ENCODE results near the gene TBCK.
"Not testable (repeated sequence)": the region's sequence is repeated elsewhere in the genome, so short reads cannot be mapped to it uniquely, and the experiment has no call there.

The TBCK gene

GRCh38 chr4:106321168-106321567 is 5.2 kb upstream of the TBCK start:
- not testable (repeated sequence) for DNase-seq (ENCODE audit: low spot score)

- DNase-seq (ENCODE audit: low spot score), result no peak
Measured at GRCh38 chr4:106320235-106320634, 4.2 kb upstream of the TBCK start.

- no peak for DNase-seq (ENCODE audit: low spot score)
Measured at GRCh38 chr4:106318511-106318910, 2.5 kb upstream of the TBCK start.

- DNase-seq (ENCODE audit: low spot score), result no peak
Measured at GRCh38 chr4:106317815-106318214, 1.8 kb upstream of the TBCK start.

- no peak for DNase-seq (ENCODE audit: low spot score)
Measured at GRCh38 chr4:106316773-106317409, 882 bp upstream of the TBCK start.

GRCh38 chr4:106315476-106315967 is 487 bp downstream of the TBCK start:
- DNase-seq (ENCODE audit: low spot score), result no peak

GRCh38 chr4:106314960-106315359 is 1.0 kb downstream of the TBCK start:
- no peak for DNase-seq (ENCODE audit: low spot score)

GRCh38 chr4:106312997-106313522 is 2.9 kb downstream of the TBCK start:
- DNase-seq (ENCODE audit: low spot score), result no peak

GRCh38 chr4:106312377-106312776 is 3.6 kb downstream of the TBCK start:
- DNase-seq (ENCODE audit: low spot score), result no peak

- no peak for DNase-seq (ENCODE audit: low spot score)
Measured at GRCh38 chr4:106306561-106306960, 9.4 kb downstream of the TBCK start.

- no peak for DNase-seq (ENCODE audit: low spot score)
Measured at GRCh38 chr4:106305435-106306055, 10.5 kb downstream of the TBCK start.

- no peak for DNase-seq (ENCODE audit: low spot score)
Measured at GRCh38 chr4:106304632-106305031, 11.4 kb downstream of the TBCK start.

- DNase-seq (ENCODE audit: low spot score), result no peak
Measured at GRCh38 chr4:106303548-106304281, 12.3 kb downstream of the TBCK start.

GRCh38 chr4:106302062-106302438 is 14.0 kb downstream of the TBCK start:
- no peak for DNase-seq (ENCODE audit: low spot score)

- no peak for DNase-seq (ENCODE audit: low spot score)
Measured at GRCh38 chr4:106301393-106302061, 14.5 kb downstream of the TBCK start.

GRCh38 chr4:106299977-106300376 is 16.0 kb downstream of the TBCK start:
- no peak for DNase-seq (ENCODE audit: low spot score)

- DNase-seq (ENCODE audit: low spot score), result no peak
Measured at GRCh38 chr4:106297245-106298035, 18.6 kb downstream of the TBCK start.

GRCh38 chr4:106294062-106294461 is 21.9 kb downstream of the TBCK start:
- DNase-seq (ENCODE audit: low spot score), result no peak

- DNase-seq (ENCODE audit: low spot score), result no peak
Measured at GRCh38 chr4:106291678-106292077, 24.3 kb downstream of the TBCK start.

- DNase-seq (ENCODE audit: low spot score), result no peak
Measured at GRCh38 chr4:106289737-106290136, 26.3 kb downstream of the TBCK start.

GRCh38 chr4:106287353-106287969 is 28.5 kb downstream of the TBCK start:
- no peak for DNase-seq (ENCODE audit: low spot score)

Measured in cerebellar cortex (tissue), 1 donor.